Neutrophil (primary cell): Measurements from ENCODE around the gene GLDC.
"Not testable (repeated sequence)": the region's sequence is repeated elsewhere in the genome, so short reads cannot be mapped to it uniquely, and the experiment has no call there.

ENCODE experiments used
- H3K27ac ChIP-seq: fragments of 200-600 bp; sonication (generic); 2 replicates; pipeline ENCODE4 v1.5.1; 2016; ENCODE audit warnings: mild to moderate bottlenecking, moderate library complexity
- H3K27me3 ChIP-seq: fragments of 200-600 bp; sonication (generic); 2 replicates; pipeline ENCODE4 v1.6.0; 2016; ENCODE audit warnings: mild to moderate bottlenecking
- H3K36me3 ChIP-seq: fragments of 200-600 bp; sonication (generic); 2 replicates; pipeline ENCODE4 v1.5.1; 2017
- H3K4me1 ChIP-seq, 2 experiments: fragments of 200-600 bp in 1 of 2; sonication (generic) in 1 of 2; 1 replicate in 1 of 2; 2 replicates in 1 of 2; pipeline versions ENCODE4 v1.5.1 to v1.6.1; 2013 to 2016; ENCODE audit warnings: low read depth in 1 of 2, low read length in 1 of 2, mild to moderate bottlenecking in 1 of 2, moderate library complexity in 1 of 2; ENCODE audit not compliant: control insufficient read depth in 1 of 2, insufficient read depth in 1 of 2
- H3K4me3 ChIP-seq, 2 experiments: fragments of 200-600 bp in 1 of 2; sonication (generic) in 1 of 2; 1 replicate in 1 of 2; 2 replicates in 1 of 2; pipeline ENCODE4 v1.5.1; 2013 to 2016; ENCODE audit warnings: low read depth in 1 of 2, low read length in 1 of 2, mild to moderate bottlenecking in 1 of 2, moderate library complexity in 1 of 2
- H3K9me3 ChIP-seq: fragments of 200-600 bp; sonication (generic); 2 replicates; pipeline ENCODE4 v1.5.1; 2016
- TF ChIP-seq, protein P1 (sequence below): fragments of 200-600 bp; sonication (generic); IDR thresholded peaks from 2 replicates; pipeline ENCODE4 v1.5.1; 2016; ENCODE audit warnings: antibody characterized with exemption

GLDC gene

DNA sequence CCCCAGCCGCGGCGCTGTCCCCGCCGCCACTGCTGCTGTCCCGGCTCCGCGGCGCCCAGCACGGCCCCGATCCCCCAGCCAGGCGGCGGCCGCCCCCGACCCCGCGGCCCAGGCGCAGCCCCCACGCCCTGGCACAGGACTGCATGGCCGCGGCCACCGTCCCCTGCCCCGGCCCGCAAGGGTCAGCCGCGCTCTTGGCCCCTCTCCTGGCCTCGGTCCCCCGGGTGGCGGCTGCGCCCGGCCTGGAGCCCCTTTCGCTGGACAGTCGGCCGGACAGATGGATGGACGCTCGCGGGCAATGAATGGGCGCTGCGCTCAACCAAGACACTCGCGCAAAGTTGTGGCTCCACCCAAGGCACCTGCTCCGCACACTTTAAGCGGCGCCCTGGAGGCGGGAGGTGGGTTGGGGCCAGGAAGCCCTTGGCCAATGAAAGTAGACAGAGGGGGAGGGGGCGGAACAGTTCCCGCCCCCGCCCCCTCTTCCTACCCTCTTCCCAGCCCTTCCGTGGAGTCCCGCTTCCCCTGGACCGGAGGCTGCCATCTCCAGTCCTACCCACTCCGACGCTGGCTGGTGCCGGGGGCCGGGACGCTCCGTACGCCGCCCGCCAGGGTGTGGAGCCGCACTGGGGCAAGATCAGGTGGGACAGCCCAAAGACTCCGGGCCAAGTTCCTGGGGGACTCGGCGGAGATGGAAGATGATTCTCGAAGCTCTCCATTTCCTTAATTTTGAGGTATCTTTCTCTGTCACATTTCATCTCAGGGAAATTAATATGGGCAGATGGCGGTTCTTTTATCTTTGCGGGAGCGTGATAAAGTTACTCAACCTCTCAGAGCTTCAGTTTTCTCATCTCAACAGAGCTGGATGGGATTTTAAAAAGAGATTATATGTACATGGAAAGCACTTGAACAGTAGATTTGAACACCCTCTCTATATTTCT, at the start of gene GLDC:
GLDC (minus strand) TSS at position 375 of the 938 bp plus-strand sequence; CDS start at position 145, 230 bp downstream.
- Histone ChIP-seq H3K4me3 (no peak within 1 kb of the TSS), H3K27ac (no peak within 1 kb of the TSS), H3K9me3 (no peaks in the 10 kb centered on the region), H3K4me1 (peaks cover 0 to 3% of the 10 kb centered on the region in 2 experiments), H3K27me3 (peaks cover 99% of the 10 kb centered on the region), H3K36me3 (no peaks in the 10 kb centered on the region)
- TF ChIP-seq, protein P1, sequence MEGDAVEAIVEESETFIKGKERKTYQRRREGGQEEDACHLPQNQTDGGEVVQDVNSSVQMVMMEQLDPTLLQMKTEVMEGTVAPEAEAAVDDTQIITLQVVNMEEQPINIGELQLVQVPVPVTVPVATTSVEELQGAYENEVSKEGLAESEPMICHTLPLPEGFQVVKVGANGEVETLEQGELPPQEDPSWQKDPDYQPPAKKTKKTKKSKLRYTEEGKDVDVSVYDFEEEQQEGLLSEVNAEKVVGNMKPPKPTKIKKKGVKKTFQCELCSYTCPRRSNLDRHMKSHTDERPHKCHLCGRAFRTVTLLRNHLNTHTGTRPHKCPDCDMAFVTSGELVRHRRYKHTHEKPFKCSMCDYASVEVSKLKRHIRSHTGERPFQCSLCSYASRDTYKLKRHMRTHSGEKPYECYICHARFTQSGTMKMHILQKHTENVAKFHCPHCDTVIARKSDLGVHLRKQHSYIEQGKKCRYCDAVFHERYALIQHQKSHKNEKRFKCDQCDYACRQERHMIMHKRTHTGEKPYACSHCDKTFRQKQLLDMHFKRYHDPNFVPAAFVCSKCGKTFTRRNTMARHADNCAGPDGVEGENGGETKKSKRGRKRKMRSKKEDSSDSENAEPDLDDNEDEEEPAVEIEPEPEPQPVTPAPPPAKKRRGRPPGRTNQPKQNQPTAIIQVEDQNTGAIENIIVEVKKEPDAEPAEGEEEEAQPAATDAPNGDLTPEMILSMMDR: no peak

DNA sequence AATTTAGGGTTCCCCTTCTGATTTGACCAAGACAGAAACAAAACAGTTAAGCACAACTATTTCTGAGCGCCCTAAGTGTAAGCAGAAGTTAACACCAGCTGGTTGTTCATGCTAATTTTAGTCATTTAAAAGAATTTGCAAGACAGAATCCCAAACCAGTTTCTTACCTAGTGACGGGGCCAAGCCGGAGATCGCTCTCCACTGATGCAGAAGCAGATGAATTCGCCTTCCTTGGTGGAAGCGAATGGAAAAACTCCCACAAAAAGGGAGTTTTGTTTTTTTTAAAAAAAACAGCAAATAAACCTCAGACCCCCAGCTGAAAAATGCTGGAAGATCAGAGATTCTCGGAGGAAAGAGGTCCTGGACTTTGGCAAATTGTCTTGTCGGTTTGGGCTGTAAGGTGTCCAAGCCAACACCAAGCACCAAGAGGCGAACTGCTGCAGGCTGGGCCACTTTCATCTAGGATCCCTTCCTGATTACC, 47.4 kb upstream of the GLDC start:
- Histone ChIP-seq H3K4me3 (no peak overlapping the region), H3K27ac (no peak overlapping the region), H3K4me1 (no peaks in the 10 kb centered on the region), H3K27me3 (no peaks in the 10 kb centered on the region), H3K9me3 (no peaks in the 10 kb centered on the region), H3K36me3 (no peaks in the 10 kb centered on the region)
- TF ChIP-seq, protein P1: no peak

DNA sequence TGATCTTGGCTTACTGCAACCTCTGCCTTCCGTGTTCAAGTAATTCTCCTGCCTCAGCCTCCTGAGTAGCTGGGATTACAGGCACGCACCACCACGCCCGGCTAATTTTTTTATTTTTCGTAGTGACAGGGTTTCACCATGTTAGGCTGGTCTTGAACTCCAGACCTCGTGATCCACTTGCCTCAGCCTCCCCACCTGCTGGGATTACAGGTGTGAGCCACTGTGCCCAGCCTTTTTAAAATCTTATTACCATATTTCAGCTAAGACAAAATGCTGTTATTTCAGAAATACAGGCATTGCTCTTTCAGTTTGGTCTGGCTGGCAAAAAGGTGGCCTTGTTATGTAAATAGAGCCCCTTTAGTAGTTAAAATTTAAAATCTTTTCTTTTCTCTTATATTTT, 46.9 kb upstream of the GLDC start:
- Histone ChIP-seq H3K27ac (no peak overlapping the region), H3K4me1 (no peaks in the 10 kb centered on the region), H3K27me3 (no peaks in the 10 kb centered on the region), H3K4me3 (no peak overlapping the region), H3K36me3 (no peaks in the 10 kb centered on the region), H3K9me3 (no peaks in the 10 kb centered on the region)
- TF ChIP-seq, protein P1: no peak

DNA sequence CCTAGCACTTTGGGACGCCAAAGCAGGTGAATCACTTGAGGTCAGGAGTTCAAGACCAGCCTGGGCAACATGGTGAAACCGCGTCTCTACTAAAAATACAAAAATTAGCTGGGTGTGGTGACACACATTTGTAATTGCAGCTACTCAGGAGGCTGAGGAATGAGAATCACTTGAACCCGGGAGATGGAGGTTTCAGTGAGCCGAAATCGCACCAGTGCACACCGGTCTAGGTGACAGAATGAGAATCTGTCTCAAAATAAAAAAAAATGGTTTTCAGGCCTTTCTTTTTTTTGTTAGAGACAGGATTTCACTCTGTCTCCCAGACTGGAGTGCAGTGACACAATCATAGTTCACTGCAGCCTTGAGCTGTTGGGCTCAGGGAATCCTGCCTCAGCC, 45.1 kb upstream of the GLDC start:
- H3K27ac ChIP-seq, H3K36me3 ChIP-seq, H3K27me3 ChIP-seq, H3K4me3 ChIP-seq, H3K9me3 ChIP-seq, H3K4me1 ChIP-seq: not testable (repeated sequence)

DNA sequence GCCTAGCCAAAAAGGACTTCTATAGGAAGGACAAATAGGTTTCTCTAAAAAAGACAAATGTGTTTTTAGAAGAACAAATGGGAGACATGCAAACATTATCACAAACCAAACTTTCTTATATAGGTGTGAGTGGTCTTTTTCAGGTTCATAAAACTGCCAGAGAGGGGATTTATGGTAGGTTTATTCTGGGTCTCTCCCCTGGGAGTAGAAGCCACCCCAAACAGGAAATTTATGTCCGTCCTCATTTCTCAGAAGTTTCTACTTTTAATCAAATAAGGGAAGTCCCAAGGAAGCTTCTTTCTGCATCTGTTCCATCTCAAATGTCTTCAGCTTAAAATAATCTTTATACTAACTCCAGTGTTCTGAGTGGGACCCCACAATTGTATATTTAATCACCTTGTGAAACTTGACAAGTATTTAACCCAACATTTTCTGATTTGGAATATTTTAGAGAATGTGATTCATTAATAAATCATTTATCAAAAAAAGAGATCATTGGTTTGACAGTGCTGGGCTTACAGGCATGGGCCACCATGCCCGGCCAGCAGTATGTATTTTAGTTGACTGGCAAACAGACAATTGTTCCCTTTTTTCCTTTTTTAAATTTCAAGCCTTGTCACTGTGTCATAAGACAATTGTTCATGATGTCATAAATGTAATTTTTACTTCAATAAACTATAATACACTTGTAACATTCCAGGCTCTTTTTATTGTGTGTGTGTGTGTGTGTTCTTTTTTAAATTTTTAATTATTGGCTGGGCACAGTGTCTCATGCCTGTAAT, 44.6 kb upstream of the GLDC start:
- TF ChIP-seq, protein P1: no peak
- H3K4me1 ChIP-seq: no peaks in the 10 kb centered on the region
- H3K36me3 ChIP-seq: no peaks in the 10 kb centered on the region

DNA sequence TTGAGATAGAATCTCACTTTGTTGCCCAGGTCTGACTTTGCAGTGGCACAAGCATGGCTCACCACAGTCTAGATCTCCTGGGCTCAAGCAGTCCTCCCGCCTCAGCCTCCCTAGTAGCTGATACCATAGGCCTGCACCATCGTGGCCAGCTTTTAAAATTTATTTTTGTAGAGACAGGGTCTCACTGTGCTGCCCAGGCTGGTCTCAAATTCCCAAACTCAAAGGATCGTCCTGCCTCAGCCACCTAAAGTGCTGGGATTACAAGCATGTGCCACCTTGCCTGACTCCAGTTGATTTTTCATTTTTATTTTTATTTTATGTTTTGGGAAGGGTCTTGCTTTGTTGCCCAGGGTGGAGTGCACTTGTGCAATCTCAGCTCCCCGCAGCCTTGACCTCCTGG, 41.7 kb upstream of the GLDC start:
- Histone ChIP-seq H3K4me1 (no peaks in the 10 kb centered on the region), H3K9me3 (no peaks in the 10 kb centered on the region), H3K4me3 (no peak overlapping the region), H3K27me3 (no peaks in the 10 kb centered on the region), H3K36me3 (no peaks in the 10 kb centered on the region), H3K27ac (no peak overlapping the region)
- TF ChIP-seq, protein P1: no peak

More for the DNA sequence above, 44.6 kb upstream of the GLDC start:
- Histone ChIP-seq H3K4me3 (no peak overlapping the region), H3K9me3 (no peaks in the 10 kb centered on the region), H3K27me3 (no peaks in the 10 kb centered on the region), H3K27ac (no peak overlapping the region)
